Glomerular endothelial cell (primary cell): ENCODE data around the gene USF2. TPM values are rescaled to one million over a fixed set of nuclear protein-coding genes. Genes with fewer than 3 reads are reported as not detected.
"Not testable (repeated sequence)": the region's sequence is repeated elsewhere in the genome, so short reads cannot be mapped to it uniquely, and the experiment has no call there.

Source experiments
- DNase-seq: peaks from one replicate; pipeline ENCODE4 v3.0.0-alpha.2; 2011; ENCODE audit warnings: low read depth, low spot score; ENCODE audit errors: extremely low read depth
- total RNA-seq: library from RNA; depleted of rRNA; stranded (reverse); fragments of >200 nt; gene quantifications from 2 replicates; pipeline ENCODE4 v1.2.3, GENCODE V29; 2015

The USF2 gene
- 73.1 and 80.6 TPM in 2 replicates for total RNA-seq

DNA sequence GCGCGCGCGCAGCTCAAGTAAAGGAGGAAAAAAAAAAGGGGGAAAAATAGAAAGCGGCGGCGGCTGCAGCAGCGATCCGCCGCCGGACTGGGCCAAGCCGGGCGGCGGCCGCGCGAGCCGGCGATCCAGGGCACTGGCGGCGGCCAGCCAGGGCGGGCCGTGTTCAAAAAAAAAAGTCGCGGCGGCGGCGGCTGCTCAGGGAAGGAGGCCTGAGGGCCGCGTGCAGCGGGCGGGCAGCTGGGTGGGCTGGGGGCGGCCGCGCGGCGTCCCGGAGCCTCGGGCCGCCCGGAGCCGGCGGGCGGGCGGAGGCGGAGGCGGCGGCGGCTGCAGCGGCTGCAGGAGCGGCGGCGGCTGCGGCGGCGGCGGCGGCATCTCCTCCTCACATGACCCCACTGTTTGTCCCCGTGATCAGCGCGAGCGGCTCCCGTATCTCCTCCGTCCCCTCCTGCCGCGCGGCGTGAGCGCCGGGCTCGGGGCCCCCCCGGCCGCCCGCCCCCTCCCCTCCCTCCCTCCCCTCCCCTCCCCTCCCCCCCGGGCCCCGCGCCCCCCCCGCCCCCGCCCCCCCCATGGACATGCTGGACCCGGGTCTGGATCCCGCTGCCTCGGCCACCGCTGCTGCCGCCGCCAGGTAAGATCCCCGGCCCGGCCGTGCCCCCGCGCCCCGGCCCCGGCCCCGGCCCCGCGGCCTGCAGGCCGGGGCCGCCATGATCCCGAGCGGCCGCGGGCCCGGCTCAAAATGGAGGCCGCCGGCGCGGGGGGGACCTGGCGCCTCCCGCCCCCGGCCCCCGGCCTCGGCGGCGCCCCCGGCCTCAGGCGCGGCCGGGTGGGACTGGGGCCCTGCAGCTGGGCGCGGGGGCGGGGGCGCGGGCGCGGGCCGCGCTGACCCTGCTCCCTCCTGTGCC, at the start of gene USF2:
TSS of gene USF2 (plus strand) at position 427 of the 902 bp plus-strand sequence. CDS start at position 567, 140 bp downstream.
- no peak for DNase-seq

DNA sequence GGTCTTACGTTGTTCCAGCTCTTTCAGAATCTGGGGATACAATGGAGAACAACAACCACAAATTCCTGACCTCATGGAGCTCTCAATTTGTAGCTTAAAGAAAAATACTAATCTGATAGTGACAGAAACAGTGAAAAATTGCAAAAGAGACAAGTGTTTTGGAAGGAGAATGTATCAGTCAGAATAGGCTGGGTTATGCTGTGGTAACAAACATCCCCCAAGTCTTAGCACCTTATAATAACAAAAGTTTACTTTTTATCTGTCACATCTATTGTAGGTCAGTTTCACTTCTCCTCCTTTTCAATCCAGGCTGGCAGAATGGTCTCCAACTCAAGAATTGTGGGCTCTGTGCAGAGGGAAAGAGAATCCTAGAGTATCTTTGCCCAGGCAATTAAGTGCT, 49.8 kb upstream of the USF2 start:
- DNase-seq, result no peak

- DNase-seq, result no peak
Measured at GRCh38 chr19:35220315-35220921, 48.3 kb upstream of the USF2 start.

DNA sequence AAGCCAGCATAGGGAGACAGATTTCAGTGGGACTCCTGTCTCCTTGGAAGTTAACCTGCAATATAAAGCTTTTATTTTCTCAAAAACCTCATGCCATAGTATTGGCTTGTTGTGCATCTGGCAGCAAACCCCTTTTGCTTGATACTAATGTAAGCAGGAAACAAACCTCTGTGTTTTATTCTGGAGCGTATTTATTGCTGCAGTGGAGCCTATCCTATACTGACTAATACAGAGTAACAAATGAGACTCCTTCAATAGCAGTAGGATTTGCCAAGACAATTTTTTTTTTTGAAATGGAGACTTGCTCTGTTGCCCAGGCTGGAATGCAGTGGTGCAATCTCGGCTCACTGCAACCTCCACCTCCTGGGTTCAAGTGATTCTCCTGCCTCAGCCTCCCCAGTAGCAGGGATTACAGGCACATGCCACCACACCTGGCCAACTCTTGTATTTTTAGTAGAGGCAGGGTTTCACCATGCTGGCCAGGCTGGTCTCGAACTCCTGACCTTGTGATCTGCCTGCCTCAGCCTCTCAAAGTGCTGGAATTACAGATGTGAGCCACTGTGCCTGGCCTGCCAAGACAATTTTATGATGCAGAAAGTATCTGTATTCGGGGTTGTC, 47.7 kb upstream of the USF2 start:
- not testable (repeated sequence) for DNase-seq

DNA sequence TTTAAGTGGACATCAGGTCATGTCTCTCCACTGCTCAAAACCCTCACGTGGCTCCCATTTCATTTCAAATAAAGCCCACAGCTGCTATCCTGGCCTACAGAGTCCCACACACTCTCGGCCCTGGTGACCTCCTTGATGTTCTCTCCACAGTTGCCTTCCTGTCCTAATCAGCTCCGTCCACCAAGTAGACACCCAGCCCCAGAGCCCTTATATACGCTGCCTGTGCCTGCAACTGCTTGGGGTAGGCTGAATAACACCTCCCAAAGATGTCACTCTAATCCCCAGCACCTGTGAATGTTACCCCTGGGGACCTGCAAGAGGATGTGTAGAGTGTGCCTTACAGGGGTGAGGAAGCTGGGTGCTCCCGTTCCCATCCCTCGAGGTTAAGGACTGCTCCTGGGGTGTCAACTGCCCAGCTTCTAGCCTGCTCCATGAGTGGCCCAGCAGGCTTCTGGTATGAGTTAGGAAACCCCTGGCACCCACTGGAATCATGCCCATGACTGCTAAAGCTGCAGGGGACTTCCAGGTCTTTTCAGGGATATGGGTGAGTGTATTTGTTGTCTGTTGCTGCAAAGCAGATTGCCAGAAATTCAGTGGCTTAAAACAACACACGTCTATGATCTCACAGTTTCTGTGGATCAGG, 46.3 kb upstream of the USF2 start:
- no peak for DNase-seq

GRCh38 chr19:35223084-35223790, 45.5 kb upstream of the USF2 start:
- DNase-seq, result no peak

DNA sequence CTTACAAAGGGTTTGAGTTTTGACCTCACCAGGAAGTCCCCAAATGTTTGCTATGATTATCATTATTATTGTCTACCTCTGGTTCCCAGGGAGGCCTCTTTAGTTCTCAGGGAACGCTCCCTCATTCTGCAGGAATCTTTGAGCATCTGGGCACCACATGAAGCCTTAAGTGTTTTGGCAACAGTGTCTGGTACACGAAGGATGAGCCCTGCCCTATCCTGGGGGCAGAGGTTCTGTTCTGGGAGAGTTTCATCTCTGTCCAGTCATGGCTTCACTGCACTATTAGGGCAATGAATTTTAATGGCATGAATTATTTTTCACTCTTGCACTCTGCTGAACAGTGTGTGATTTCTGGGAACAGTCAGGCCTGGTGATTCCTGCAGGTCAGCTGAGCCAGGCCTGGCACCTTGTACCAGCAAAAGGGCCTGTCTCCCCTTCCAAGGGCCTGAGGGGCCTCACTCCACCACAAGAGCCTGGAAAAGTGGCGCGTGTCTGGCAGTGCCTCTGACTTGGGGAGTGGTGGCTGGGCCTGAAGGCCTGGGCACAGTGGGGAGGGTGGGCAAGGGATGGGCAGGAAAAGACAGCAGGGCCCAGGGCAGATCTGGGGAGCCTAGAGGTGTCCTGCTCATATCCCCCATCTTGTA, 44.8 kb upstream of the USF2 start:
- DNase-seq, result no peak

DNA sequence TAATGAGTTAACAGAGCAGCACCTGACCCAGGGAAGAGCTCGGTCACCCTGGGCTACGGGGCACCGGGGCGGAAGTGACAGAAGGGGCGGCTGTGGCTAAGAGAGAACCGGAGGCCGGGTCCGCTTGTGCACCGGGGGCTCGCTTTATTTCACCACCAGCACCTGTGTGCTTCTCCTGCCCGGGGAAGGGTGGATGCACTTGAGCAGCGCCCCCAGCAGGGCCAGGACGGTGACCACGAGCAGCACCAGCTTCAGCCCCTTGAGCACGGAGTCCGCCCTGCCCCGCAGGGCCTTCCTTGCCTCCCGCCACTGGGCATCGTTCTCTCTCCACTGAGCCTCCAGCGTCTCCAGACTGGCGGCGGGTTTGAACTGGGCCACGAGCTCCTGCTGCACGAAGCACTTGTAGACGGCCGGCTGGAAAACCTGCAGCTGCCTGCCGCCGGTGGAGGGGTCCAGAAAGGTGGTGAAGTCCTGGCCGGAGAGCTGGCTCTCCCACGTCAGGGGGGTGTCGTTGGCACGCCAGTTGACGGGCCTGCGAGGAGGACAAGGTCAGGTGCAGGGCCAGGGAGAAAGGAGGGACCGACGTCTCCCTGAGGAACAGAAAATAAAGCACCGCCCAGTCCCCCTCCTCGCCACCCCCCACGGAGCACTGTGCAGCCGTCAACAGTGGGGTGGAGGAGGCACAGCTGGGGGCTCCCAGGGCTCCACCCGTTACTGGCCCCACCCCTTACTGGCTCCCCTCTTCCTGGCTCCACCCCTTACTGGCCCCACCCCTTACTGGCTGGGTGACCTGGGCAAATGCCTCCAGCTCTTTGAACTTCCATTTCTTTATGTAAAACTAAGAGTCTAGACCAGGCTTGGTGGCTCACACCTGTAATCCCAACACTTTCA, 43.8 kb upstream of the USF2 start:
- no peak for DNase-seq

DNA sequence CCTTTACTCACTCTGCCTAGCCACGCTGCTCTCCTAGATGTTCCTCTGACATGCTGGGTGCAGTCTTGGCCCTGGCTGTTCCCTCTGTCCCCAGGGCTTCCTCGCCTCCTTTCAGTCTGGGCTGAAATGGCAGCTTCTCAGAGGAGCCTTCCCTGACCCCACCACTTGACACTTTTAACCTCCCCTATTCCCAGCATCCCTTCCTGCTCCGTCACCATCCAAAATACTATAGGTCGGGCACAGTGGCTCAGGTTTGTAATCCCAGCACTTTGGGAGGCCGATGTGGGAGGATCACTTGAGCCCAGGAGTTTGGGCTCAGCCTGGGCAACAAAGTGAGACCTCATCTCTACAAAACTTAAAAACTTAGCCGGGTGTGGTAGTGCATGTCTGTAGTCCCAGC, 42.8 kb upstream of the USF2 start:
- no peak for DNase-seq

- DNase-seq, result no peak
Measured at GRCh38 chr19:35226748-35227147, 42.0 kb upstream of the USF2 start.

GRCh38 chr19:35228177-35228930, 40.4 kb upstream of the USF2 start, which contains the start of gene FAM187B:
Gene FAM187B (minus strand): TSS chr19:35228739. CDS start chr19:35228680, 59 bp downstream.
- DNase-seq, result no peak

DNA sequence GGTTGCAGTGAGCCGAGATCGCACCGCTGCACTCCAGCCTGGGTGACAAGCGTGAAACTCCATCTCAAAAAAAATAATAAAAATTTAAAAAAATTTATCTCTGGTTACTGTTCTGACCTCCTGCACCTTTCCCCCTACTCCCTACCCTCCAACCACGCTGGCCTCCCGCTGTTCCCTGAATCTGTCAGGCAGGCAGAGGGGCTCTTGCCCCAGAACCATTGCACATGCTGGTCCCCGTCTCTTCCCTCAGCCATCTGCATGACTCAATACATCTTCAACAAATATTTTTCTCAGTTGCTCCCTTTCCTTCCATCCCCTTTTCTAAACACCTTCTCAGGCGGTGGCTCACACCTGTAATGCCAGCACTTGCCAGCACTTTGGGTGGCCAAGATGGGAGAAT, 39.2 kb upstream of the USF2 start:
- no peak for DNase-seq

DNA sequence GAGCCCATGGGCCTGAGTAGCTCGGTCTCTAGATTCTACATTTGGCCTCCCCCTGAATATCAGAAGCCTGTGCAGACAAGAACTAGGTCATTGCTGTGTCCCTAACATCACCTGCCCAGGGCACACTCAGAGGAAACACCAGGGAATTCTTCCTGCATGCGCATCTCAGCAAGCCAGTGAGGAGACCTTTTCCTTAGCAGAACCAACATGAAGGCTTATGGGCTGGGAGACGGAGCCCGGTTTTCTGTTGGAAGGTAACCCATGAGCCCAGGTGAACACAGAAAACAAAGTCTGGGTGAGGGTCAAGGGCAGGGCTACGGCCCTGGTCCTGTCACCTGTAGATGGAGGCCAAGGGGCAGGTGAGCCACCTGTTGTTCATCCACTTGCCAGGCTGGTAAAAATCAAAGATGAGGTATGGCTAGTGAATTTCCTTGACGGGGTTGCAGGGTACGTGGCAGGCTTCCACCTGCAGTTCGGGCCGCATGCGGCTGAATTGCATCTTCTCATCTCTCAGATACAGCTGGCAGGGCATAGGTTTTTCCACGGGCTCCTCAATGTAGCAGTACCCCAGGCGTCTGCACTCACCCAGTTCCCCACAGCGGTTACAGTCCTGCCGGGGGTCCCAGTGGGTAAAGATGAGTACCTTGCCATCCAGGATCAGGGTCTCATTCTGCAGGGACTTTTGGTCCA, 36.7 kb upstream of the USF2 start:
- no peak for DNase-seq

GRCh38 chr19:35232912-35233311, 35.9 kb upstream of the USF2 start:
- DNase-seq, result no peak

GRCh38 chr19:35236638-35237400, 31.9 kb upstream of the USF2 start:
- no peak for DNase-seq

DNA sequence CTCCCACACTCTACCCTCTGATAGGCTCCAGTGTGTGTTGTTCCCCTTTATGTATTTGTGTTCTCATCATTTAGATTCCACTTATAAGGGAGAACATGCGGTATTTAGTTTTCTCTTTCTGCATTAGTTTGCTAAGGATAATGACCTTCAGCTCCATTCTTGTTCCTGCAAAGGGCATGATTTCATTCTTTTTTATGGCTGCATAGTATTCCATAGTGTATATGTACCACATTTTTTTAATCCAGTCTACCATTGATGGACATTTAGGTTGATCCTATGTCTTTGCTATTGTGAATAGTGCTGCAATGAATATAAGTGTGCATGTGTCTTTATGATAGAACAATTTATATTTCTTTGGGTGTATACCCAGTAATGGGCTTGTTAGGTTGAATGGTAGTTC, 29.2 kb upstream of the USF2 start:
- DNase-seq, result not testable (repeated sequence)

GRCh38 chr19:35240327-35240726, 28.4 kb upstream of the USF2 start:
- no peak for DNase-seq
